HL-60/S4 treated with retinoic acid at 250 ng/mL for 4 days and 3 days (cell line): ENCODE measurements around the gene KRTAP4-5.
"Not testable (repeated sequence)": the region's sequence is repeated elsewhere in the genome, so short reads cannot be mapped to it uniquely, and the experiment has no call there.

Experiments used
- in situ Hi-C: fragments of 300-500 bp; cut with MboI; formaldehyde crosslinking; loops from 2 replicates; pipeline ENCODE4 v1.7.0; 2022; ENCODE audit warnings: low sequenced_read_pairs

The KRTAP4-5 gene

GRCh38 chr17:41149652-41149985, at the start of gene KRTAP4-5:
KRTAP4-5 (minus strand) TSS chr17:41149825; CDS start chr17:41149767, 58 bp downstream.
- in situ Hi-C loops: no loop called here

GRCh38 chr17:41196068-41196467, 46.4 kb upstream of the KRTAP4-5 start:
- in situ Hi-C loops: no loop called here

GRCh38 chr17:41190328-41190727, 40.7 kb upstream of the KRTAP4-5 start:
- in situ Hi-C loops: no loop called here

GRCh38 chr17:41189837-41190318, 40.3 kb upstream of the KRTAP4-5 start, which contains the start of gene KRTAP9-1:
KRTAP9-1 (plus strand) TSS chr17:41189887; CDS start chr17:41189887, 0 bp downstream.
- in situ Hi-C loops: not testable (repeated sequence)

- in situ Hi-C loops: no loop called here
These were observed 37.2 kb upstream of the KRTAP4-5 start for GRCh38 chr17:41186872-41187271.

- in situ Hi-C loops: no loop called here
These were observed 35.4 kb upstream of the KRTAP4-5 start for GRCh38 chr17:41185001-41185400.

- in situ Hi-C loops: no loop called here
These were observed 34.9 kb upstream of the KRTAP4-5 start, which contains the start of gene KRTAP4-1 for GRCh38 chr17:41184480-41184961. KRTAP4-1 (minus strand) TSS chr17:41184911; CDS start chr17:41184854, 57 bp downstream.

GRCh38 chr17:41178843-41179616, 29.4 kb upstream of the KRTAP4-5 start:
- in situ Hi-C loops: no loop called here

- in situ Hi-C loops: no loop called here
These were observed 28.7 kb upstream of the KRTAP4-5 start for GRCh38 chr17:41178341-41178740.

GRCh38 chr17:41177727-41178271, 28.2 kb upstream of the KRTAP4-5 start, which contains the start of gene KRTAP4-2:
KRTAP4-2 (minus strand) TSS chr17:41178221; CDS start chr17:41178164, 57 bp downstream.
- in situ Hi-C loops: no loop called here

GRCh38 chr17:41176744-41177387, 27.2 kb upstream of the KRTAP4-5 start:
- in situ Hi-C loops: no loop called here

GRCh38 chr17:41171886-41172285, 22.3 kb upstream of the KRTAP4-5 start:
- in situ Hi-C loops: no loop called here

GRCh38 chr17:41168121-41168520, 18.5 kb upstream of the KRTAP4-5 start, which contains the start of gene KRTAP4-3:
KRTAP4-3 (minus strand) TSS chr17:41168221; CDS start chr17:41168172, 49 bp downstream.
- in situ Hi-C loops: no loop called here

GRCh38 chr17:41167561-41167960, 17.9 kb upstream of the KRTAP4-5 start:
- in situ Hi-C loops: no loop called here

GRCh38 chr17:41163828-41164227, 14.2 kb upstream of the KRTAP4-5 start:
- in situ Hi-C loops: no loop called here

- in situ Hi-C loops: no loop called here
These were observed 11.0 kb upstream of the KRTAP4-5 start, which contains the start of gene KRTAP4-4 for GRCh38 chr17:41160648-41161047. KRTAP4-4 (minus strand) TSS chr17:41160748; CDS start chr17:41160691, 57 bp downstream.

- in situ Hi-C loops: not testable (repeated sequence)
These were observed 10.6 kb upstream of the KRTAP4-5 start for GRCh38 chr17:41160190-41160589.

- in situ Hi-C loops: no loop called here
These were observed 4.2 kb upstream of the KRTAP4-5 start for GRCh38 chr17:41153856-41154255.

- in situ Hi-C loops: no loop called here
These were observed 1.9 kb upstream of the KRTAP4-5 start for GRCh38 chr17:41151525-41151924.

GRCh38 chr17:41150026-41150425, 401 bp upstream of the KRTAP4-5 start:
- in situ Hi-C loops: no loop called here

GRCh38 chr17:41148971-41149651, 514 bp downstream of the KRTAP4-5 start:
- in situ Hi-C loops: not testable (repeated sequence)
